CD4-positive, CD25-positive, alpha-beta regulatory T cell (primary cell): ENCODE measurements around the gene CTNNA1. TPM values are rescaled to one million over a fixed set of nuclear protein-coding genes. Genes with fewer than 3 reads are reported as not detected.
A peak's percentile ranks its signal among the peaks of the same experiment; 100 is the strongest.

Experiments used
- ATAC-seq, 2 donors: fragments of 150-1000 bp; cut with Tn5 transposase; one replicate each; pipeline ENCODE4 v1.10.0; 2021; ENCODE audit warnings: low read depth in 2 of 2, moderate number of reproducible peaks in 2 of 2, moderate library complexity in 1 of 2
- DNase-seq, 3 donors: peaks; one replicate each; pipeline versions ENCODE4 v3.0.0 to v3.0.0-alpha.2; 2012 to 2022; ENCODE audit warnings: mixed read lengths in 1 of 3
- H3K27ac ChIP-seq: one replicate; pipeline ENCODE4 v1.7.0; 2013; ENCODE audit warnings: mild to moderate bottlenecking, low read length; ENCODE audit not compliant: insufficient read depth, poor library complexity, severe bottlenecking
- H3K27me3 ChIP-seq: one replicate; pipeline ENCODE4 v1.7.0; 2013; ENCODE audit warnings: low read length; ENCODE audit not compliant: control insufficient read depth, insufficient read depth
- H3K36me3 ChIP-seq: one replicate; pipeline ENCODE4 v1.7.0; 2013; ENCODE audit warnings: mild to moderate bottlenecking, low read length, moderate library complexity; ENCODE audit not compliant: control insufficient read depth, insufficient read depth
- H3K4me1 ChIP-seq: 2 replicates; pipeline ENCODE4 v1.7.0; 2013; ENCODE audit warnings: mild to moderate bottlenecking, low read length; ENCODE audit not compliant: insufficient read depth, control insufficient read depth, poor library complexity, severe bottlenecking
- H3K4me3 ChIP-seq: one replicate; pipeline ENCODE4 v1.7.0; 2013; ENCODE audit warnings: low read depth, mild to moderate bottlenecking, low read length, moderate library complexity
- H3K9me3 ChIP-seq, 2 experiments: 1 replicate in 1 of 2; 2 replicates in 1 of 2; pipeline ENCODE4 v1.7.0; 2013; ENCODE audit warnings: low read length in 2 of 2, mild to moderate bottlenecking in 1 of 2, moderate library complexity in 1 of 2; ENCODE audit not compliant: control insufficient read depth in 2 of 2
- H3K27ac Mint-ChIP-seq, 3 donors: one replicate each; pipeline ENCODE4 v1.8.0; 2020 to 2022; ENCODE audit warnings: mild to moderate bottlenecking in 3 of 3, mixed read lengths in 3 of 3, moderate library complexity in 2 of 3
- H3K27me3 Mint-ChIP-seq: one replicate; pipeline ENCODE4 v1.8.0; 2022; ENCODE audit warnings: mild to moderate bottlenecking, mixed read lengths
- H3K36me3 Mint-ChIP-seq: one replicate; pipeline ENCODE4 v1.8.0; 2020; ENCODE audit warnings: mixed read lengths
- H3K4me1 Mint-ChIP-seq, 4 donors: one replicate each; pipeline ENCODE4 v1.8.0; 2020 to 2022; ENCODE audit warnings: mixed read lengths in 4 of 4, mild to moderate bottlenecking in 1 of 4
- H3K4me3 Mint-ChIP-seq, 4 donors: one replicate each; pipeline ENCODE4 v1.8.0; 2020 to 2022; ENCODE audit warnings: mild to moderate bottlenecking in 4 of 4, mixed read lengths in 4 of 4, moderate library complexity in 3 of 4
- H3K9me3 Mint-ChIP-seq, 7 donors: one replicate each; pipeline ENCODE4 v1.8.0; 2020 to 2022; ENCODE audit warnings: mixed read lengths in 7 of 7, mild to moderate bottlenecking in 3 of 7, moderate library complexity in 2 of 7
- polyA plus RNA-seq, 4 donors: library from polyadenylated mRNA; unstranded; fragments of 300-500 nt; fragmentation: Illumina TruSeq; gene quantifications; one replicate each; pipeline ENCODE4 v1.2.3, GENCODE V29; 2021
- total RNA-seq: library from RNA; stranded (reverse); gene quantifications from one replicate; pipeline ENCODE4 v1.2.3, GENCODE V29; 2022

CTNNA1 gene
- total and polyA plus RNA-seq, 5 donors from 2014 or later = 8.9 to 48.6 (median 13.5) TPM

DNA sequence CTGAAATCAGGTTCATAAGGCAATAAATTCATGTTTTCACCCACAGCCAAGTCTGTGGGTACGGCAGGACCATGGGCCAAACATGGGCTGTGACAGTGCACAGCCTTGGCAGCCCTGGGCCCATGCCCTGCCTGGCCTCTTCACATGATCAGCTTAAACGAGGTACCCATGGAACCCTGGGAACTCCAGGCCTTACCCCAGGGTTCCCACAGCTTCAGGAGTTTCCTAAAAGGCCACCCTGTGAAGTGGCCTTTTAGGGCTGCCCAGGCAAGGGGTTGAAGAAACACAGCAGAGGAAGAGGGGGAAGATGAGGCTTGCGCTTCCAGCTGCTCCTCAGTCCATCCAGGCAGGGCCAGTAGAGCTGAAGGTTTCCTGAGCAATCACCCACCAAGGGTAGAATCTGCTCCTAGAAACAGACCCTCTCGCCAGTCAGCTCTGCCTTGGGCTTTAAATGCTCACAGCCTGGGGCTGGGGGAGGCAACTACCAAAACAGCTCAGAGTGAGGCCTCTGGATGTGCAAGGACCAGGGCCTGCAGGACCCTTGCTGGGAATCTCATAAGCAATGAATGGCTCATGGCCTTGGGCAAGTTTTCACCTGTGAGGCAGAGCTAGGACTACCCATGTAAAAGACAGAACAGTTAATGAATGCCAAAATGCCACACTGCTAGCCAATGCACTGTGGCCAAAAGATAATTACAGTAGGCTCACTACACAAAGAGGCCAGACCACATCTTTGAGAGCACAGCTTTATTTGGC is 201.2 kb downstream of the CTNNA1 start:
- H3K4me1 ChIP-seq = peaks cover 12% of the 10 kb centered on the region
- Mint-ChIP-seq H3K27me3 (no peaks in the 10 kb centered on the region), H3K4me1 (peaks cover 5 to 24% (median 13%) of the 10 kb centered on the region in 4 donors), H3K4me3 (peak overlapping the region in 1 of 4 donors; percentile 18), H3K9me3 (no peaks in the 10 kb centered on the region), H3K36me3 (peaks cover 12% of the 10 kb centered on the region), H3K27ac (peak overlapping the region in 2 of 3 donors; percentile 55 to 85)
- no peaks in the 10 kb centered on the region for H3K9me3 ChIP-seq
- H3K36me3 ChIP-seq = no peaks in the 10 kb centered on the region
- H3K4me3 ChIP-seq = no peak overlapping the region
- DNase-seq (no peak), ATAC-seq (no peak)
- H3K27me3 ChIP-seq = no peaks in the 10 kb centered on the region
- no peak overlapping the region for H3K27ac ChIP-seq

DNA sequence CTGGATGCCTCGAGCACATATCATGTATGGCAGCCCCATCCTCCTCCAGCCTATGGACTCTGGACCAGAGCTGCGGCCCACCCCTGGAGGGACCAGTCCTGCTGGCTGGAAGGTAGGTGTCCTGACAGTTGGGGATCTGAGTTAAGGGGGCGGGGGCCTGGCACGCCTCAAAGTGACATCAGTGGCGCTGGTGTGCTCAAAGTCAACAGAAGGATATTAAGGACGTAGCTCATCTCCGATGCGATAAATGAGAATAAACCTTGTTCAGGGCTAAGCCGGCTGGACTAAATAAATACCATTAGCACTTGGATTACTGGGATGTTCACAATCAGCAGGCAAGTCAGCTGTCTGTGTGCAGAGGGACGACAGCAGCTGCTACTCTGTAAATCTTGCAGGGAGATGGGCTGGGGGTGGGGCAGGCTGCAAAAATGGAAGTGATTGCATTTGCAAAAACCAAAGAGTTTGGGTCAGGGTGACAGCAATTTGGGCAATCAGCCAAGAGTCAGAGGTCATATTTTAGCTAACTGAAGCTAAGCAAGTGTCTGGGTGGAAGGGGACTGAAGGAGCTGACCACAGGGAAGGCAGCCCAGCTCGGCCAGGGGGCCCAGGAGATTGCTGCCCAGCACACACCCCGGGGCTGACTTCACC is 201.9 kb downstream of the CTNNA1 start:
- H3K27ac Mint-ChIP-seq = peak overlapping the region in 1 of 3 donors; percentile 32
- H3K4me3 Mint-ChIP-seq = no peak overlapping the region
- H3K4me1 Mint-ChIP-seq = peaks cover 5 to 24% (median 13%) of the 10 kb centered on the region in 4 donors
- Histone ChIP-seq H3K9me3 (no peaks in the 10 kb centered on the region), H3K36me3 (no peaks in the 10 kb centered on the region), H3K4me1 (peaks cover 12% of the 10 kb centered on the region), H3K4me3 (no peak overlapping the region), H3K27ac (no peak overlapping the region), H3K27me3 (no peaks in the 10 kb centered on the region)
- H3K9me3 Mint-ChIP-seq = no peaks in the 10 kb centered on the region
- ATAC-seq (no peak), DNase-seq (no peak)
- H3K27me3 Mint-ChIP-seq = no peaks in the 10 kb centered on the region
- peaks cover 12% of the 10 kb centered on the region for H3K36me3 Mint-ChIP-seq

DNA sequence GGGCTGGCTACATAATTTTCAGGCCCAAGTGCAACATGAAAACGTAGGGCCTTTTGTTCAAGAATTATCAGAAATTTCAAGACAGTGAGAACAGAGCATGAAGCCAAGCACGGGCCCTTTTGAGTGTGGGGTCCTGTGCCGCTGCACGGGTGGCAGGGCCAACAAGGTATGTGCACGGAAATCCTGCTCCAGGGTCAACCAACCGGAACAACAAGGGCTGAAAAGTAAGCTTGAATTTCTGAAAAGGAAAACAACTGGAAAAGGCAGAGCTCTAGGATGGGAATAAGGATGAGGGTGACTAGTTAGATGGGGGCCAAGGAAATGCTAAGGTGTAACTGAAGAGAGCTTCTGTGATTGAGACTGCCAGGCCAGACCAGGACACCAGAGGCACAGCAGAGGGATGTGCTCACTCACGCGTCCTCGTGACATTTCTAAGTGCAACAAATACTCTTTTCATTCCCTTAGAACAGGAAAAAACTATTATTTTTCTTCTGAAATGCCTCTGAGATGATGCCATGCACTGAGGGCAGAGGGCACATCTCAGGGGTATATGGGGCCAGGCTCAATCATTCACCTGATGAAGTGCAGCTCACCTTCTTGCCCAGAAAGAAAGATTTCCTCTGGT is 202.6 kb downstream of the CTNNA1 start:
- Histone ChIP-seq H3K4me3 (no peak overlapping the region), H3K27me3 (no peaks in the 10 kb centered on the region), H3K27ac (no peak overlapping the region), H3K36me3 (no peaks in the 10 kb centered on the region), H3K4me1 (peaks cover 12% of the 10 kb centered on the region), H3K9me3 (no peaks in the 10 kb centered on the region)
- DNase-seq (no peak), ATAC-seq (no peak)
- peak overlapping the region in 1 of 3 donors; percentile 52 for H3K27ac Mint-ChIP-seq
- H3K27me3 Mint-ChIP-seq = no peaks in the 10 kb centered on the region
- H3K36me3 Mint-ChIP-seq = peaks cover 11% of the 10 kb centered on the region
- no peak overlapping the region for H3K4me3 Mint-ChIP-seq
- H3K4me1 Mint-ChIP-seq = peaks cover 5 to 22% (median 13%) of the 10 kb centered on the region in 4 donors
- H3K9me3 Mint-ChIP-seq = no peaks in the 10 kb centered on the region

DNA sequence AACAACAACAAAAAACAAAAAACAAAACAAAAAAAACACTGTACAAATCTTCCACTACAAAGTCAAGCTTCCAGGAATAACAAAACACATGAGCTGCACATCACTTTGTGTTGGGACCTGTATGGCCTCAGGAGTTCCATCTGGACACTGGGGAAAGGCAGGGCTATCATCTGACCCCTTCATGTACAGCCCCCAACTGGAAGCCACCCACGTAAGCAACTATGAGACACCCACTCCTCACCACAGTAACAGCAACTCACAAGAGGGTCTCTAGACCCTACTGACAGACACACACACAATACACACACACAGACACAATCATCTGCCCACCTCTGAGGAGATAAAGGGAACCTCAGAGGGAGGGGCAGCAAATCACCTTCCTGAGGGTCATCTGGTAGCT is 203.6 kb downstream of the CTNNA1 start:
- Mint-ChIP-seq H3K27ac (no peak overlapping the region), H3K36me3 (peaks cover 8% of the 10 kb centered on the region)

DNA sequence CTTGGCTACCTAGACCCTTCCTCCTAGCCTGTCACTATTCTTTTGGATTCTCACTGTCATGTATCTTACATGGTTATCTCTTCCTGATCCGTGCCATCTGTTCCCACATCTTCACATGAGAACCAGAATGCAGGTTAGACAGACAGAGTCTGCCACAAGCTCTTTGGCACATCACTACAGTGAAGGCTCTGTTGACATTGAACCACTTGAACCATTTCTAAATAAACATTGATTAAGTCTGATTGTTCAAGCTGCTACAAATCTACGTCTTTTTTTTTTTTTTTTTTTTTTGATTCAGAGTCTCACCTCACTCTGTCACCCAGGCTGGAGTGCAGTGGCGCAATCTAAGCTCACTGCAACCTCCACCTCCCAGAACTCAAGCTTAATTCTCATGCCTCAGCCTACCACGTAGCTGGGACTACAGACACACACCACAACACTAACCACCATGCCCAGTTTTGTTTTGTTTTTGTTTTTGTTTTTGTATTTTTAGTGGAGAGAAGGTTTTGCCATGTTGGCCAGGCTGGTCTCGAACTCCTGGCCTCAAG is 207.0 kb downstream of the CTNNA1 start:
- Histone ChIP-seq H3K4me1 (no peaks in the 10 kb centered on the region), H3K27me3 (no peaks in the 10 kb centered on the region)
- no peaks in the 10 kb centered on the region for H3K4me1 Mint-ChIP-seq

More for the DNA sequence above, 203.6 kb downstream of the CTNNA1 start:
- peaks cover 12% of the 10 kb centered on the region for H3K4me1 ChIP-seq
- no peak overlapping the region for H3K27ac ChIP-seq
- no peaks in the 10 kb centered on the region for H3K27me3 ChIP-seq
- no peak for ATAC-seq
- H3K9me3 ChIP-seq = no peaks in the 10 kb centered on the region
- no peaks in the 10 kb centered on the region for H3K9me3 Mint-ChIP-seq
- H3K27me3 Mint-ChIP-seq = no peaks in the 10 kb centered on the region
- no peak overlapping the region for H3K4me3 ChIP-seq
- no peak for DNase-seq
- H3K4me1 Mint-ChIP-seq = peaks cover 5 to 20% (median 13%) of the 10 kb centered on the region in 4 donors
- H3K36me3 ChIP-seq = no peaks in the 10 kb centered on the region
- no peak overlapping the region for H3K4me3 Mint-ChIP-seq

DNA sequence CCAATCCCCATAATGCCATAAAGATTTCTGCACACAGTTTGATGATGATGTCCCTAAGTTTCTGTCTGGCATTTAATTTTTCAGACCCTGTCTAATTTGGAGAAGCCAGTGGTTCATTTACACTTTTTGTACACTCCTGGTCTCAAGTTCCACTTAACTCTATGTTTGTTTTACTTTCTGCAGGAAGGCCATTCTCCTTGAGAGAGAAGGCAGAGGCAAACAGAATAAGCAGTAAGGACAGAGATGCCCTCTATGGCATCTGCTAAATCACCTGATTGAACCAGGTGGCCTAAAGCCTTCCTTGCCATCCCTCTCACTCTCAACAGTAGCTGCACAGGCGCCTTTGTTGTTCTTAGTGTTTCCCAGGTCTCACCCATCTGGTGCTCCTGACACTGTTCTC is 208.0 kb downstream of the CTNNA1 start:
- no peaks in the 10 kb centered on the region for H3K36me3 Mint-ChIP-seq
- H3K27me3 ChIP-seq = no peaks in the 10 kb centered on the region
- H3K4me1 ChIP-seq = no peaks in the 10 kb centered on the region
- H3K9me3 Mint-ChIP-seq = no peaks in the 10 kb centered on the region
- no peak overlapping the region for H3K27ac ChIP-seq
- no peaks in the 10 kb centered on the region for H3K27me3 Mint-ChIP-seq
- H3K27ac Mint-ChIP-seq = peak overlapping the region in 1 of 3 donors; percentile 59
- H3K4me3 ChIP-seq = no peak overlapping the region
- H3K36me3 ChIP-seq = no peaks in the 10 kb centered on the region
- DNase-seq (no peak), ATAC-seq (no peak)
- H3K9me3 ChIP-seq = no peaks in the 10 kb centered on the region
- H3K4me3 Mint-ChIP-seq = no peak overlapping the region
- H3K4me1 Mint-ChIP-seq = no peaks in the 10 kb centered on the region

More for the DNA sequence above, 207.0 kb downstream of the CTNNA1 start:
- Histone ChIP-seq H3K27ac (no peak overlapping the region), H3K9me3 (no peaks in the 10 kb centered on the region), H3K4me3 (no peak overlapping the region), H3K36me3 (no peaks in the 10 kb centered on the region)
- Mint-ChIP-seq H3K27me3 (no peaks in the 10 kb centered on the region), H3K36me3 (peaks cover 5% of the 10 kb centered on the region), H3K9me3 (no peaks in the 10 kb centered on the region), H3K27ac (peak overlapping the region in 2 of 3 donors; percentile 33 to 59), H3K4me3 (no peak overlapping the region)
- ATAC-seq (no peak), DNase-seq (no peak)

DNA sequence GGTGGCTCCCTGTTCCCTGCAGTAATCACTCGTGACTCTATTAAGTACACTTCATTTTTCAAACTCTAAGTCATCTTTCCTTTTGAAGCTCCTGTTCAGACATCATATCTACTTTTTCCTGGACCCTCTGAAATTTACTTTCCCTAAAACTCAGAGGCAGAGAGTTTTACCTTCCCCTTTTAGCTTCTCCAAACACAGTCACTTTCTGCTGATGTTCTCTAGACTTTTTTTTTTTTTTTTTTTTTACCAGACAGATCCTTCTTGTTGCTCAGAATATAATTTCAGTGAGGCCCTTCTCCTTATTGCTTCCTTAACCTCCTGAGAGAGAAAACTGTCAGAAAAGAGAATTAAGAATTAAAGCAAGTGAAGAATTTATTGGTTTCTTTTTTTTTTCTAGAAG is 208.5 kb downstream of the CTNNA1 start:
- Mint-ChIP-seq H3K27me3 (no peaks in the 10 kb centered on the region), H3K4me3 (no peak overlapping the region), H3K4me1 (no peaks in the 10 kb centered on the region), H3K27ac (peak overlapping the region in 1 of 3 donors; percentile 2), H3K9me3 (no peaks in the 10 kb centered on the region), H3K36me3 (no peaks in the 10 kb centered on the region)
- Histone ChIP-seq H3K4me1 (no peaks in the 10 kb centered on the region), H3K36me3 (no peaks in the 10 kb centered on the region), H3K4me3 (no peak overlapping the region), H3K9me3 (no peaks in the 10 kb centered on the region), H3K27ac (no peak overlapping the region), H3K27me3 (no peaks in the 10 kb centered on the region)
- no peak for ATAC-seq
- no peak for DNase-seq
